ENCODE results near the gene MOSPD2.

GRCh38 chrX:14832586-14832985, 40.6 kb upstream of the MOSPD2 start:
- no peak for TF ChIP-seq CTCF (IDR thresholded peaks at IDR 0.05)
- TF ChIP-seq POLR2A (IDR thresholded peaks at IDR 0.05): no peak

All from breast epithelium (tissue), 3 donors.